Mesothelial cell of epicardium (in vitro differentiated cells): Measurements from ENCODE around the gene USP22. TPM values are rescaled to one million over a fixed set of nuclear protein-coding genes. Genes with fewer than 3 reads are reported as not detected.

ENCODE experiments used
- DNase-seq, 2 experiments: peaks; one replicate each; pipeline ENCODE4 v3.0.0; 2021; ENCODE audit warnings: low spot score in 2 of 2; ENCODE audit not compliant: unreplicated experiment in 2 of 2
- H3K27ac Mint-ChIP-seq: 2 replicates; pipeline ENCODE4 v1.8.0; 2021; ENCODE audit warnings: mixed read lengths
- H3K27me3 Mint-ChIP-seq: 2 replicates; pipeline ENCODE4 v1.8.0; 2021; ENCODE audit warnings: low read depth, mixed read lengths
- H3K36me3 Mint-ChIP-seq: 2 replicates; pipeline ENCODE4 v1.8.0; 2021; ENCODE audit warnings: mixed read lengths
- H3K4me1 Mint-ChIP-seq: 2 replicates; pipeline ENCODE4 v1.8.0; 2021; ENCODE audit warnings: mixed read lengths
- H3K4me3 Mint-ChIP-seq: 2 replicates; pipeline ENCODE4 v1.8.0; 2021; ENCODE audit warnings: mild to moderate bottlenecking, moderate library complexity, mixed read lengths
- H3K9me3 Mint-ChIP-seq: 2 replicates; pipeline ENCODE4 v1.8.0; 2021; ENCODE audit warnings: mixed read lengths
- CTCF ChIP-seq: fragments of 200-600 bp; sonication (generic); IDR thresholded peaks from one replicate; pipeline ENCODE4 v1.5.0; 2021; ENCODE audit warnings: antibody characterized with exemption; ENCODE audit not compliant: unreplicated experiment
- total RNA-seq: library from RNA; stranded (reverse); gene quantifications from 3 replicates; pipeline ENCODE4 v1.2.1, GENCODE V29; 2021

Gene USP22
- total RNA-seq, 1 donor from 2014 or later: 348 TPM

GRCh38 chr17:21010705-21011596 lies 31.9 kb downstream of the USP22 start:
- H3K27ac Mint-ChIP-seq: no peak overlapping the region
- H3K9me3 Mint-ChIP-seq: no peaks in the 10 kb centered on the region
- TF ChIP-seq CTCF: no peak
- peaks cover 54% of the 10 kb centered on the region for H3K36me3 Mint-ChIP-seq
- H3K4me1 Mint-ChIP-seq: no peaks in the 10 kb centered on the region
- no peak overlapping the region for H3K4me3 Mint-ChIP-seq
- DNase-seq: no peak
- H3K27me3 Mint-ChIP-seq: no peaks in the 10 kb centered on the region

- Mint-ChIP-seq H3K27ac (no peak overlapping the region), H3K27me3 (no peaks in the 10 kb centered on the region), H3K9me3 (no peaks in the 10 kb centered on the region), H3K4me3 (no peak overlapping the region), H3K36me3 (peaks cover 46% of the 10 kb centered on the region), H3K4me1 (no peaks in the 10 kb centered on the region)
- no peak for TF ChIP-seq CTCF
- no peak for DNase-seq
Measured at GRCh38 chr17:21008992-21009671, 33.7 kb downstream of the USP22 start.

- Mint-ChIP-seq H3K27ac (no peak overlapping the region), H3K4me3 (no peak overlapping the region), H3K4me1 (no peaks in the 10 kb centered on the region), H3K27me3 (no peaks in the 10 kb centered on the region), H3K9me3 (no peaks in the 10 kb centered on the region), H3K36me3 (peaks cover 47% of the 10 kb centered on the region)
- no peak for TF ChIP-seq CTCF
- no peak for DNase-seq
Measured at GRCh38 chr17:21008160-21008915, 34.5 kb downstream of the USP22 start.

- Mint-ChIP-seq H3K36me3 (peaks cover 42% of the 10 kb centered on the region), H3K9me3 (no peaks in the 10 kb centered on the region), H3K27me3 (no peaks in the 10 kb centered on the region), H3K27ac (no peak overlapping the region), H3K4me1 (no peaks in the 10 kb centered on the region), H3K4me3 (no peak overlapping the region)
- no peak for TF ChIP-seq CTCF
- no peak for DNase-seq
Measured at GRCh38 chr17:21007646-21008045, 35.2 kb downstream of the USP22 start.

GRCh38 chr17:21005803-21006202 lies 37.0 kb downstream of the USP22 start:
- H3K4me3 Mint-ChIP-seq: no peak overlapping the region
- no peaks in the 10 kb centered on the region for H3K4me1 Mint-ChIP-seq
- peaks cover 45% of the 10 kb centered on the region for H3K36me3 Mint-ChIP-seq
- no peaks in the 10 kb centered on the region for H3K9me3 Mint-ChIP-seq
- DNase-seq: no peak
- no peaks in the 10 kb centered on the region for H3K27me3 Mint-ChIP-seq
- no peak for TF ChIP-seq CTCF
- H3K27ac Mint-ChIP-seq: no peak overlapping the region
